ENCODE data around the gene NTN1. TPM values are rescaled to one million over a fixed set of nuclear protein-coding genes. Genes with fewer than 3 reads are reported as not detected.

The NTN1 gene
- total RNA-seq, 1 experiment from 2014 or later: 1.2 TPM

GRCh38 chr17:9195411-9195810 is 174.1 kb downstream of the NTN1 start:
- Histone ChIP-seq H2BK20ac (ENCODE audit: low read depth, low read length, poor library complexity, severe bottlenecking) (no peak overlapping the region), H2AFZ (ENCODE audit: low read length) (no peak overlapping the region), H4K20me1 (ENCODE audit: control insufficient read depth, insufficient read depth, insufficient read length) (no peaks in the 10 kb centered on the region), H2BK15ac (ENCODE audit: low read depth, low read length) (no peak overlapping the region), H2BK12ac (ENCODE audit: insufficient read length, low read depth, low read length) (no peak overlapping the region), H3K4me2 (ENCODE audit: insufficient read depth, insufficient read length, low read length) (no peak overlapping the region), H3K9me3 (ENCODE audit: control insufficient read depth, low read depth, low read length) (no peaks in the 10 kb centered on the region), H3K23me2 (ENCODE audit: insufficient read length, low read depth, low read length, poor library complexity, severe bottlenecking) (no peaks in the 10 kb centered on the region), H2BK5ac (ENCODE audit: insufficient read length, low read length) (no peak overlapping the region), H3K27ac (ENCODE audit: insufficient read length, low read depth, low read length) (no peak overlapping the region), H3K79me2 (ENCODE audit: insufficient read depth, low read length) (no peaks in the 10 kb centered on the region), H4K91ac (ENCODE audit: insufficient read length, low read depth, low read length) (no peak overlapping the region), H3K4me1 (ENCODE audit: insufficient read depth, low read length) (no peaks in the 10 kb centered on the region; the same call in 1 of the 2 replicates), H3K27me3 (ENCODE audit: insufficient read depth, low read length) (no peaks in the 10 kb centered on the region), H4K5ac (ENCODE audit: insufficient read length, low read depth, low read length) (no peak overlapping the region), H2AK5ac (ENCODE audit: insufficient read length, low read length) (no peak overlapping the region), H4K8ac (replicated peaks; ENCODE audit: insufficient read length, low read depth, low read length) (no peak overlapping the region), H2BK120ac (ENCODE audit: low read depth, low read length, poor library complexity, severe bottlenecking) (no peak overlapping the region), H3K79me1 (ENCODE audit: insufficient read depth, low read depth, low read length, poor library complexity, severe bottlenecking) (no peaks in the 10 kb centered on the region), H3K14ac (ENCODE audit: insufficient read depth, low read length) (no peak overlapping the region), H3T11ph (ENCODE audit: low read length) (no peak overlapping the region), H3K23ac (ENCODE audit: insufficient read length, low read depth, low read length) (no peak overlapping the region), H3K9ac (ENCODE audit: extremely low read depth, insufficient read length, low read length) (no peak overlapping the region), H3K18ac (ENCODE audit: insufficient read length, low read depth, low read length) (no peak overlapping the region), H3K56ac (ENCODE audit: insufficient read length, low read depth, low read length) (no peak overlapping the region), H3K4ac (ENCODE audit: low read depth, low read length) (no peak overlapping the region)
- no CpG with 5 or more reads among the region's 6 CpGs for WGBS (ENCODE audit: extremely low coverage, insufficient read length, low lambda C conversion rate)
- Mint-ChIP-seq H3K36me3 (ENCODE audit: insufficient read depth in 1 of 3, low read depth in 3 of 3) (peaks cover 0 to 5% (median 2%) of the 10 kb centered on the region in 3 experiments; a peak in 2 of 7 replicates), H3K27me3 (ENCODE audit: low read depth) (no peaks in the 10 kb centered on the region; the same call in 1 of the 2 replicates), H3K27ac (peak overlapping the region in 1 of 3 experiments; percentile 28; a peak in 2 of 7 replicates), H3K4me1 (peaks cover 31 to 36% of the 10 kb centered on the region in 2 experiments), H3K9me3 (no peaks in the 10 kb centered on the region; a peak in 1 of 5 replicates), H3K4me3 (no peak overlapping the region)
- no peak for DNase-seq
- no peak for TF ChIP-seq CTCF (conservative IDR thresholded peaks at IDR 0.05)
